Activated CD8-positive, alpha-beta T cell treated with anti-CD3 and anti-CD28 coated beads, Interleukin-2, amount 10 ng/mL, durations not matched to agents 7 days and 5 days (primary cell): ENCODE measurements around the gene CCDC121. TPM values are rescaled to one million over a fixed set of nuclear protein-coding genes. Genes with fewer than 3 reads are reported as not detected.

Source experiments
- ATAC-seq: fragments of 150-1000 bp; cut with Tn5 transposase; one replicate; pipeline ENCODE4 v1.10.0; 2021; ENCODE audit warnings: moderate library complexity
- CTCF ChIA-PET: fragments of 350-600 bp; sonication (Branson Sonifier 250); formaldehyde crosslinking; loops from one replicate; lab custom pipeline; 2021; ENCODE audit warnings: antibody characterized with exemption; lab: Charles Lee
- POLR2A ChIA-PET: fragments of 350-600 bp; sonication (Branson Sonifier 250); formaldehyde crosslinking; loops from one replicate; lab custom pipeline; 2021; ENCODE audit warnings: antibody characterized with exemption; lab: Charles Lee
- DNase-seq: peaks from one replicate; pipeline ENCODE4 v3.0.0-alpha.2; 2020
- H3K27ac Mint-ChIP-seq: one replicate; pipeline ENCODE4 v1.8.0; 2021; ENCODE audit warnings: mild to moderate bottlenecking, mixed read lengths
- H3K27me3 Mint-ChIP-seq: one replicate; pipeline ENCODE4 v1.8.0; 2021; ENCODE audit warnings: low read depth, mixed read lengths
- H3K36me3 Mint-ChIP-seq: one replicate; pipeline ENCODE4 v1.8.0; 2021; ENCODE audit warnings: low read depth, mixed read lengths
- H3K4me1 Mint-ChIP-seq: one replicate; pipeline ENCODE4 v1.8.0; 2021; ENCODE audit warnings: low read depth, mixed read lengths
- H3K4me3 Mint-ChIP-seq: one replicate; pipeline ENCODE4 v1.8.0; 2021; ENCODE audit warnings: mild to moderate bottlenecking, mixed read lengths
- H3K9me3 Mint-ChIP-seq: one replicate; pipeline ENCODE4 v1.8.0; 2022; ENCODE audit warnings: mixed read lengths; ENCODE audit not compliant: insufficient read depth
- total RNA-seq, 2 experiments: library from RNA; stranded (reverse); gene quantifications; one replicate each; pipeline ENCODE4 v1.2.3, GENCODE V29; 2021

CCDC121 gene, protein sequence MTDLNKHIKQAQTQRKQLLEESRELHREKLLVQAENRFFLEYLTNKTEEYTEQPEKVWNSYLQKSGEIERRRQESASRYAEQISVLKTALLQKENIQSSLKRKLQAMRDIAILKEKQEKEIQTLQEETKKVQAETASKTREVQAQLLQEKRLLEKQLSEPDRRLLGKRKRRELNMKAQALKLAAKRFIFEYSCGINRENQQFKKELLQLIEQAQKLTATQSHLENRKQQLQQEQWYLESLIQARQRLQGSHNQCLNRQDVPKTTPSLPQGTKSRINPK
- 1 to 10 TPM; 1.5 to 1.6 TPM for total RNA-seq

DNA sequence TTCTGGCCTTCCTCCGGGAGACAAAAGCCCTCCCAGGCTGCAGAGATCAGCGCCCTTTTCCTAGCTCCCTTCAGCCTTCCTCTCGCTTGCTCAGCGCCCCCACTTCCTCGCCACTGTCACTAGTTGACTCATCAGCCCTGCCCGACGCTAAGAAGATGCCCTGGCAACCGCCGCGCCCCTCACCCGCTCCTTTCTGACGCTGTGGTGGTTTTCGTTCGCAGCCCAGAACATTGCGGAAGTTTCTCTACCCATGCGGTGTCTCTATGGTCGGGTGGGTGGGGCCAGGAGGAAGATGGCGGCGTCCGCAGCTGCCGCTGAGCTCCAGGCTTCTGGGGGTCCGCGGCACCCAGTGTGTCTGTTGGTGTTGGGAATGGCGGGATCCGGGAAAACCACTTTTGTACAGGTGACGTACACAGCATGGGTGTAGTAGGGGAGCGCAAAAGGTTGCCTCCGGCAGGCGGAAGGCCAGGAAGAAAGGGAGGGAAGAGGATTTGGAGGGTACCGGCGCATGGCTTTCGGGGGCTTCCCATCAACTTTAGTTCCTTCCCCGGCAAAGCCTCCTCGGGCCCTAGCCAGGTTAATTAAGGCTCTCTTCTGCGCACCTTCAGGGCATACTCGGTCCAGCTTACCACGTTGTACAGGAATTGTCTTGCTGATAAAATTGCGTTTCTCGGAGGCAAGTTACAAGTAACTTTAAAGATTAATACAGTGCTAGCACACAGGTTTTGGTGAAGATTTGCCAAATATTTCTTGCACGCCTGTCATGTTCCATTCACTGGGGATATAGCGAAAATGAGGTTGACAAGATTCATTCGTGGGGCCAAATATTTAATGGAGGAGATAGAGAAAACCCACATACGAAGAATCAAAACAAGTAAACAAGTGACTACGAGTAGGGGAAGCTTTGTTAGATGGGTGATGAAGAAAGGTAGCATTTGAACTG, at the start of gene CCDC121, which contains the start of gene GPN1:
TSS of gene CCDC121 (minus strand) at position 246 of the 943 bp plus-strand sequence. CDS start 1,213 bp downstream, outside the sequence.
TSS of gene GPN1 (plus strand) at position 284 of the 943 bp plus-strand sequence. CDS start at position 293, 9 bp downstream.
- H3K9me3 Mint-ChIP-seq = no peaks in the 10 kb centered on the region
- H3K4me3 Mint-ChIP-seq = no peak within 1 kb of the TSS
- H3K4me1 Mint-ChIP-seq = peaks cover 36% of the 10 kb centered on the region
- ChIA-PET CTCF (interaction anchor here (1.0 to 4.2 kb wide), 4 partner anchors 55 to 220 kb away, joined by 3 to 27 read pairs (median 3); partner anchors contain the start of genes NRBP1 and PPM1G), POLR2A (interaction anchor here (0.6 to 2.0 kb wide), 8 partner anchors 9 to 957 kb away, joined by 3 to 9 read pairs (median 4); partner anchors contain the start of genes PPM1G, SLC4A1AP, SUPT7L and ZNF512)
- H3K27me3 Mint-ChIP-seq = no peaks in the 10 kb centered on the region
- peak; percentile 98 for DNase-seq
- peak; percentile 98 for ATAC-seq
- H3K27ac Mint-ChIP-seq = peak within 1 kb of the TSS; percentile 26
- H3K36me3 Mint-ChIP-seq = peaks cover 40% of the 10 kb centered on the region

DNA sequence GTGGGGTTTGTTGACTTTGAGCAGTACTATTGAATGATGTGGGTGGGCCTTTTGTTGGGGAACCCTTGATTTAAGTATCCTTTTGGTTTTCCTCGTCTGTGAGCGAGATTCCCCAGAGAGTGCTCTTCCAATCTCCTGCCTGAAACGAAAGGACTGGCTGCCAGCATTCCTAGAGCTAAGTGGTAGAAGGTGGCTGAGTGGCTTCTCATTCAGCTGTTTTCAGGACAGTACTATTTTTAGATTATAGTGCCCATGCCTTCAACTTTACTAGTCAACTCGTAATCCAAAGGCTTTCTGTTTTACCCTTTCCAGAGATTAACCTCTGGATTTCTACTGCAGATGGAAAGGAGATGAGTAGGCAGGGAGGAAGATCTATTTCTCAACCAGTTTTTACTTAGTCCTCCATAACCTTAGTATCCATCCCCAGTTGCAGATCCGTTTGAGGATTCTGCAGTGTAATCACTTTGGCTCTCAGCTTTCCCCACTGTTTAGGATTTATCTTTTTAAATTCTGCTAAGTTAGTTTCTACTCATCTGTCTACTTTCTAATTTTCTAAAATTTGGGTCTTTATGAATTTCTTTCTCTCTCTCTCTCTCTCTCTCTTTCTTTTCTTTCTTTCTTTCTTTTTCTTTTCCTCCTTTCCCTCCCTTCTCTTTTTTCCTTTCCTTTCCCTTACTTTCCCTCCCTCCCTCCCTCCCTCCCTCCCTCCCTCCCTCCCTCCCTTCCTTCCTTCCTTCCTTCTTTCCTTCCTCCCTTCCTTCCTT, 44.1 kb upstream of the CCDC121 start:
- peaks cover 2% of the 10 kb centered on the region for H3K4me1 Mint-ChIP-seq
- H3K4me3 Mint-ChIP-seq = no peak overlapping the region
- ATAC-seq (no peak), DNase-seq (no peak)
- ChIA-PET CTCF (interaction anchor here (4.6 kb wide), 1 partner anchor 10 kb away, joined by 40 read pairs; no protein-coding TSS in a partner anchor), POLR2A (interaction anchor here (1.0 kb wide), 1 partner anchor 10 kb away, joined by 5 read pairs; no protein-coding TSS in a partner anchor)
- H3K27ac Mint-ChIP-seq = no peak overlapping the region
- no peaks in the 10 kb centered on the region for H3K27me3 Mint-ChIP-seq
- H3K36me3 Mint-ChIP-seq = peaks cover 47% of the 10 kb centered on the region
- H3K9me3 Mint-ChIP-seq = no peaks in the 10 kb centered on the region

DNA sequence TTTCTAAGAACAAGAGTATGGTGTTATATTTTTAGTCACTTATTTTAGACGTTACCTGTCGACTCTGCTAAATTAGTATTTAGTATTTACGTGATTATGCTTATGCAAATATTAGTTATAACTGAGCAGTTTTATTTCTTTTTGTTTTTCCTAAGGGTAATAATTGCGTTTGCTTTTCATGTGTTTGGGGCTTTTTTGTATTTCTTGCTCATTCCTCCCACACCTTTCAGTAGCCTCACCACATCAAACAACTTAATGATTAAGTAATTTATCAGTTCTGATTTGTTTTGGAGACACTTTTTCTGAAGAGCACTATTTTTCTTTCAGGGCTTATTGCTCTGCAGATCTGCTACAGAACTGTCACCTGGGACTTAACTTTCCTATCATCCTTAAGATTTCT, 42.4 kb upstream of the CCDC121 start:
- H3K4me1 Mint-ChIP-seq = peaks cover 9% of the 10 kb centered on the region
- ChIA-PET POLR2A (no interaction called here), CTCF (interaction anchor here (4.6 kb wide), 1 partner anchor 12 kb away, joined by 40 read pairs; no protein-coding TSS in a partner anchor)
- H3K27me3 Mint-ChIP-seq = no peaks in the 10 kb centered on the region
- DNase-seq (no peak), ATAC-seq (no peak)
- no peak overlapping the region for H3K4me3 Mint-ChIP-seq
- H3K36me3 Mint-ChIP-seq = peaks cover 50% of the 10 kb centered on the region
- H3K9me3 Mint-ChIP-seq = no peaks in the 10 kb centered on the region
- no peak overlapping the region for H3K27ac Mint-ChIP-seq

DNA sequence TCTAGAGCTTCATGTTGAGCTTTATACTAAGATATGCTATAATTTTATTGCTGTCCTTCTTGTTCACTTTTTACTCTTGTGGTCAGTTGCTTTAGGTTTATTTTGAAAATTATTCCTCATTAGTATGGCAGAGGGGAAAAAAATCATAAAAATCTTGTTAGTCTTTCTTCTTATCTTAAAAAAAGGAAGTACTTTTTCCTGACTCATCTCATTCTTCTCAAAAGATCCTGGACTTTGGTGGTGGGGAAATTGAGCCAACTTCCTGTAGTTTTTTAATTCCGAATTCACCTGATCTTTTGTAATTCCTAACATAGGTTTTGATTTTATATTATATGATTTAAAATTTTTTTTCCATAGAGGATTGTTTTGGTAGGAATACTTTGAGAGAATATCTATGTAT, 38.6 kb upstream of the CCDC121 start:
- Mint-ChIP-seq H3K4me1 (peaks cover 32% of the 10 kb centered on the region), H3K27ac (no peak overlapping the region), H3K27me3 (no peaks in the 10 kb centered on the region), H3K9me3 (no peaks in the 10 kb centered on the region), H3K4me3 (no peak overlapping the region), H3K36me3 (peaks cover 34% of the 10 kb centered on the region)
- POLR2A ChIA-PET = no interaction called here
- CTCF ChIA-PET = interaction anchor here (2.3 to 3.3 kb wide), 2 partner anchors 14 to 16 kb away, joined by 6 to 30 read pairs; no protein-coding TSS in a partner anchor
- ATAC-seq = no peak
- no peak for DNase-seq

DNA sequence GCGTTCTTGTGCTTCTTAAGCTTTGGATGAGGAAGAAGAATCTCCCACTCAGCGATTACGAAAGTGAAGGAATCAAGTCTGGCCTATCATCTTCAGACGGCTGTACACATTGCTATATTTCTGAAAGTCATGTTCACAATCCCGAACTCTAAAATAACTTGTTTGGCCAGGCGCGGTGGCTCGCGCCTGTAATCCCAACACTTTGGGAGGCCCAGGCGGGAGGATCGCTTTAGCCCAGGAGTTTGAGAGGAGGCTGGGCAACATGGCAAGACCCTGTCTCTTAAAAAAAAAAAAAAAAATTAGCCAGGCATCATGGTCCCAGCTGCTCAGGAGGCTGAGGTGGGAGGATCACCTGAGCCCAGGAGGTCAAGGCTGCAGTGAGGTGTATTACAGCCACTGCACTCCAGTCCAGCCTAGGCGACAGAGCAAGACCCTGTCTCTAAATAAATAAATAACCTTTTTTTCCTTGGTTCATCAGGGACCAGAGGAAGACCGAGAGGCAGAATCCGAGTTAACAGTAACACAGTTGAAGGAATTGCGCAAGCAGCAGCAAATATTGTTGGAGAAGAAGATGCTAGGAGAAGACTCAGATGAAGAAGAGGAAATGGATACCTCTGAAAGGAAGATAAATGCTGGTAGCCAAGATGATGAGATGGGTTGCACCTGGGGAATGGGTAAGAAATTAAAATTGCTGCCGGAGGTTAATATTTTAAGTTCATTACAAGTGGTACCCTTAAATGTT, 36.0 kb upstream of the CCDC121 start:
- H3K27ac Mint-ChIP-seq = peak overlapping the region; percentile 100
- H3K4me3 Mint-ChIP-seq = peak overlapping the region; percentile 99
- peaks cover 39% of the 10 kb centered on the region for H3K36me3 Mint-ChIP-seq
- H3K4me1 Mint-ChIP-seq = peaks cover 41% of the 10 kb centered on the region
- no peak for ATAC-seq
- ChIA-PET CTCF (interaction anchor here (1.4 to 3.3 kb wide), 4 partner anchors 18 to 47 kb away, joined by 3 to 30 read pairs (median 15); no protein-coding TSS in a partner anchor), POLR2A (interaction anchor here (0.8 to 1.9 kb wide), 4 partner anchors 18 to 81 kb away, joined by 3 to 5 read pairs (median 4); partner anchors contain the start of gene ZNF512)
- H3K27me3 Mint-ChIP-seq = no peaks in the 10 kb centered on the region
- no peak for DNase-seq
- H3K9me3 Mint-ChIP-seq = no peaks in the 10 kb centered on the region

DNA sequence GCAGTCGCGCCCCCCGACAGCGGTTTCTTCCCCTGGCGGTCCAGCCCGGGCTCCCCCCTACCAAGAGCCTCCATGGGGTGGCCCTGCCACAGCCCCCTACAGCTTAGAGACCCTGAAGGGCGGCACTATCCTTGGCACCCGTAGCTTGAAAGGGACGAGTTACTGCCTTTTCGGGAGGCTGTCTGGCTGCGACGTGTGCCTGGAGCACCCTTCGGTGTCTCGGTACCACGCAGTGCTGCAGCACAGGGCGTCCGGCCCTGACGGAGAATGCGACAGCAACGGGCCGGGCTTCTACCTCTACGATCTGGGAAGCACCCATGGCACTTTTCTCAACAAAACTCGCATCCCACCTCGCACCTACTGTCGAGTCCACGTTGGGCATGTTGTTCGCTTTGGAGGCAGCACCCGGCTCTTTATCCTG, 35.4 kb upstream of the CCDC121 start:
- H3K4me1 Mint-ChIP-seq = peaks cover 45% of the 10 kb centered on the region

DNA sequence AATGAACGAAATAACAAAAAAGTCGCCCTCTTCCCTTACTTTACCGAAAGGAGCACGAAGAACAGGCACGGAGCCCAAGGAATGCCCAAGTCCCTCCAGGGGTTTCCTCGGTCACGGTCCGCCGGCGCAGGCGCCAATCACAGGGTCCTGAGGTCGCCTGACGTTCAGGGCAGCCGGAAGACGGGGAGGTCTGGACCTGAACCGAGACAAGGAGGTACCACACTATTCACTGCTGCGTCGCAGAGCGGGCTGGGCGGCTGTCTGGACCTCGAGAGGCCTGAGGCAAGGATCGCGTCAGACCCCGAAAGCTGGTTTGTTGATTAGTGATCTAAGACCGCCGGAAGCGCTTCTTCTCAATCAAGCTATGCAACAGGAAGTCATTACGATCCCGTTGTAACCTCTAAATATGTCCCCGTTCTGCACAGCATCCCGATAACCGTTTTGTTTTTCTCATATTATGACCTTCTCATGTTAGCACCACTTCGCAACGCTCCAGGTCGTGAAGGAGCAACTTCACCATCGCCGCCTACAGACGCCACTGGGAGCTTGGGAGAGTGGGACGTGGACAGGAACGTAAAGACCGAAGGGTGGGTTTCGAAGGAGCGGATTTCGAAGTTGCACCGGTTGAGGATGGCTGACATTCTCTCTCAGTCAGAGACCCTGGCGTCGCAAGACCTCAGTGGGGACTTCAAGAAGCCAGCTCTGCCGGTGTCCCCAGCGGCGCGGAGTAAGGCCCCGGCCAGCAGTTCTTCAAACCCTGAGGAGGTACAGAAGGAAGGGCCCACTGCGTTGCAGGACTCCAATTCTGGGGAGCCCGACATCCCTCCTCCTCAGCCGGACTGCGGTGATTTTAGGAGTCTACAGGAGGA, 34.7 kb upstream of the CCDC121 start, which contains the start of the genes SLC4A1AP and SUPT7L:
TSS of gene SLC4A1AP (plus strand) at position 605 of the 869 bp plus-strand sequence. CDS start at position 631, 26 bp downstream.
TSS of gene SUPT7L (minus strand) at position 330 of the 869 bp plus-strand sequence. CDS start 1,422 bp downstream, outside the sequence.
- peak within 1 kb of the TSS; percentile 100 for H3K27ac Mint-ChIP-seq
- no peaks in the 10 kb centered on the region for H3K9me3 Mint-ChIP-seq
- ChIA-PET POLR2A (interaction anchor here (0.5 to 1.9 kb wide), 19 partner anchors 8 to 613 kb away, joined by 3 to 7 read pairs (median 4); partner anchors contain the start of genes AGBL5, CCDC121, GPN1 and MRPL33), CTCF (interaction anchor here (0.8 to 2.0 kb wide), 5 partner anchors 13 to 32 kb away, joined by 3 to 27 read pairs (median 3); no protein-coding TSS in a partner anchor)
- peak within 1 kb of the TSS; percentile 99 for H3K4me3 Mint-ChIP-seq
- H3K4me1 Mint-ChIP-seq = peaks cover 45% of the 10 kb centered on the region
- H3K36me3 Mint-ChIP-seq = peaks cover 38% of the 10 kb centered on the region
- DNase-seq (peak; percentile 81), ATAC-seq (peak; percentile 83)
- H3K27me3 Mint-ChIP-seq = no peaks in the 10 kb centered on the region

More for the DNA sequence above, 35.4 kb upstream of the CCDC121 start:
- H3K4me3 Mint-ChIP-seq = peak overlapping the region; percentile 99
- CTCF ChIA-PET = interaction anchor here (1.0 to 2.0 kb wide), 4 partner anchors 12 to 32 kb away, joined by 3 to 27 read pairs (median 3); no protein-coding TSS in a partner anchor
- no peak for DNase-seq
- H3K9me3 Mint-ChIP-seq = no peaks in the 10 kb centered on the region
- no peaks in the 10 kb centered on the region for H3K27me3 Mint-ChIP-seq
- peaks cover 41% of the 10 kb centered on the region for H3K36me3 Mint-ChIP-seq
- POLR2A ChIA-PET = interaction anchor here (0.7 to 1.9 kb wide), 14 partner anchors 9 to 613 kb away, joined by 3 to 7 read pairs (median 5); partner anchors contain the start of genes AGBL5, CCDC121, GPN1 and MRPL33
- peak; percentile 41 for ATAC-seq
- peak overlapping the region; percentile 100 for H3K27ac Mint-ChIP-seq

DNA sequence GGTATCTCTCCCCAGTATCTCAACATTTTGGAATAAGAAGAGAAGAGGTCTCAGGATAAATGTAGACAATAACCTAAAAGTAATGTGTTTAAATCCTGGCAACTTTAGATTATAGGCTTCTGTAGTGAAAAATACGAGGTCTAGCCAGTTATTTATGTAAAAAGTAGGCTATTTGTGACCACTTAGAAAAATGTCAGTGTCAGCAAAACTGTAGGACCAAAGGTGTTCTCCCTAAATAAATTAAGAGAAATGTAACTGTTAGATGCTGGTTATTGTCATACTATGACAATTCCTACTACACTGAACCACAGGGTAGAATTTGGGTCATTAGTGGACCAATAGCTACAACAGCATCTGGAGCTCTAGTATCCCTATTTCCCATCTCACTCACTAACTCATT, 32.6 kb upstream of the CCDC121 start:
- Mint-ChIP-seq H3K27ac (no peak overlapping the region), H3K4me3 (peak overlapping the region; percentile 10), H3K27me3 (no peaks in the 10 kb centered on the region), H3K9me3 (no peaks in the 10 kb centered on the region), H3K4me1 (peaks cover 40% of the 10 kb centered on the region), H3K36me3 (peaks cover 43% of the 10 kb centered on the region)
- ChIA-PET CTCF (interaction anchor here (0.8 to 1.2 kb wide), 2 partner anchors 21 to 22 kb away, joined by 3 read pairs; no protein-coding TSS in a partner anchor), POLR2A (no interaction called here)
- no peak for ATAC-seq
- DNase-seq = no peak
